ENCODE data around the gene GATAD2A.

GATAD2A gene

DNA sequence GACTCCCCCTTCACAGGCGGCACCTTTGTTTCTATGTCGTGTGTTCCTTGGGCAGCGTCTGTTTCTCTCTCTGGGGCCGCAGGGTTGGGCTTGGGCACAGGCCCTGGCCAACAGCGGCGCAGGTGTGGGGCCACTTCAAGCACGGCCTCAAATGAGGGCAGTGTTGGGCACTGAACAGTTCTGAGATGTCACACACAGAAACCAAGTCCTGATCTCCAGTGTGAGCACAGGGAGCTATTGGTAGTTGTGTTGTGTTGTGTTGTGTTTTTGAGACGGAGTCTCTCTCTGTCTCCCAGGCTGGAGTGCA is 42.7 kb downstream of the GATAD2A start:
- DNase-seq (no peak), ATAC-seq (ENCODE audit: insufficient read depth, low read depth) (no peak)
- Histone ChIP-seq H2AFZ (ENCODE audit: low read depth, low read length) (no peak overlapping the region), H3K4me3 (ENCODE audit: low read depth in 1 of 2, low read length in 2 of 2) (no peak overlapping the region), H4K20me1 (ENCODE audit: insufficient read depth, low read length) (peaks cover 95% of the 10 kb centered on the region), H3K9me3 (ENCODE audit: insufficient read depth, low read length, severe bottlenecking) (no peaks in the 10 kb centered on the region), H3K36me3 (ENCODE audit: insufficient read depth, low read length) (peaks cover 19% of the 10 kb centered on the region), H3K27me3 (ENCODE audit: insufficient read depth, low read length, poor library complexity) (no peaks in the 10 kb centered on the region), H3K4me2 (ENCODE audit: insufficient read depth, low read length) (no peak overlapping the region), H3K9ac (ENCODE audit: low read depth, low read length) (no peak overlapping the region), H3K79me2 (ENCODE audit: insufficient read depth, low read length) (peaks cover 100% of the 10 kb centered on the region), H3K27ac (ENCODE audit: low read length) (no peak overlapping the region), H3K4me1 (ENCODE audit: insufficient read depth, low read length) (peaks cover 4% of the 10 kb centered on the region; the same call in 1 of the 2 replicates)
- TF ChIP-seq, protein P1, sequence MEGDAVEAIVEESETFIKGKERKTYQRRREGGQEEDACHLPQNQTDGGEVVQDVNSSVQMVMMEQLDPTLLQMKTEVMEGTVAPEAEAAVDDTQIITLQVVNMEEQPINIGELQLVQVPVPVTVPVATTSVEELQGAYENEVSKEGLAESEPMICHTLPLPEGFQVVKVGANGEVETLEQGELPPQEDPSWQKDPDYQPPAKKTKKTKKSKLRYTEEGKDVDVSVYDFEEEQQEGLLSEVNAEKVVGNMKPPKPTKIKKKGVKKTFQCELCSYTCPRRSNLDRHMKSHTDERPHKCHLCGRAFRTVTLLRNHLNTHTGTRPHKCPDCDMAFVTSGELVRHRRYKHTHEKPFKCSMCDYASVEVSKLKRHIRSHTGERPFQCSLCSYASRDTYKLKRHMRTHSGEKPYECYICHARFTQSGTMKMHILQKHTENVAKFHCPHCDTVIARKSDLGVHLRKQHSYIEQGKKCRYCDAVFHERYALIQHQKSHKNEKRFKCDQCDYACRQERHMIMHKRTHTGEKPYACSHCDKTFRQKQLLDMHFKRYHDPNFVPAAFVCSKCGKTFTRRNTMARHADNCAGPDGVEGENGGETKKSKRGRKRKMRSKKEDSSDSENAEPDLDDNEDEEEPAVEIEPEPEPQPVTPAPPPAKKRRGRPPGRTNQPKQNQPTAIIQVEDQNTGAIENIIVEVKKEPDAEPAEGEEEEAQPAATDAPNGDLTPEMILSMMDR (IDR thresholded peaks at IDR 0.05; ENCODE audit: borderline replicate concordance, extremely low read depth, low read length, poor library complexity, severe bottlenecking), result no peak
- no peak for TF ChIP-seq EZH2 (IDR thresholded peaks at IDR 0.05; ENCODE audit: borderline replicate concordance, low read depth, low read length, severe bottlenecking)

DNA sequence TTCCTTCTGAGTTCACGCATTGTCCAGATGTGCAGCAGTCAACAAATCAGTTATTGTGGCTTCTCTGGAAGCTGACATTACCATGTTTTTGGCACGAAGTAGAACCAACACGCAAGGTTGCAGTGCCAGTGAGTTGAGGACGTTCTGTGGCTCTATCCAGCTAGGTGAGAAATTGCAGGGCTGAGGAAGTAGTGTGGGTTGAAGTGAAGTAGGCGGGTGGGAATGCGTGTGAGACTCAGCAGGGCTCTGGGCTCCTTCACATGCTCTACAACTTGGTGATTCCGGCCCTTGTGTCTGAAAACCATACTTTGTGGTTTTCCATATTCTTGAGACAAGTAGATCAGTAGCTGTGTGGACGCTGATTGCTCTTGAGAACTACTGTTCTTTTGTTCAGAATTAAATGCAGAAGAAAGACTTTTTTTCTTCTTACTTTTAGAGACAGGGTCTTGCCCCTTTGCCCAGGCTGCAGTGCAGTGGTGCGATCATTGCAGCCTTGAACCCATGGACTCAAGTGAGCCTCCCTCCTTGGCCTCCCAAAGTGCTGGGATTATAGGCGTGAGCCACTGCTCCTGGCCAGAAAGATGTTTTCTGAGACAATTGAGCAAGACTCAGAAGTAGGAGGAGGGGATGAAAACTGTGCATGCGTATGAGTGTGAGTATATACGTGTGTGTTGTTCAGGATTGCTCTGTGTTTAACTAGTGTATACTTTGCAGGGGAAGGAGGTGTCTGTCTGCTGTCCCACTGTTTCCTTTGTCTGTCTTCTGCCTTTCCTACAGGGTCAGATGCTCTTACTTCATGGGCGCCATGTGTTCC is 46.2 kb downstream of the GATAD2A start:
- Histone ChIP-seq H2AFZ (ENCODE audit: low read depth, low read length) (no peak overlapping the region), H3K4me1 (ENCODE audit: insufficient read depth, low read length) (no peaks in the 10 kb centered on the region), H3K27ac (ENCODE audit: low read length) (no peak overlapping the region), H3K79me2 (ENCODE audit: insufficient read depth, low read length) (peaks cover 99% of the 10 kb centered on the region), H3K9me3 (ENCODE audit: insufficient read depth, low read length, severe bottlenecking) (no peaks in the 10 kb centered on the region), H3K9ac (ENCODE audit: low read depth, low read length) (no peak overlapping the region), H4K20me1 (ENCODE audit: insufficient read depth, low read length) (peaks cover 85% of the 10 kb centered on the region), H3K4me3 (ENCODE audit: low read depth in 1 of 2, low read length in 2 of 2) (no peak overlapping the region), H3K36me3 (ENCODE audit: insufficient read depth, low read length) (peaks cover 10% of the 10 kb centered on the region), H3K4me2 (ENCODE audit: insufficient read depth, low read length) (no peak overlapping the region), H3K27me3 (ENCODE audit: insufficient read depth, low read length, poor library complexity) (no peaks in the 10 kb centered on the region)
- ATAC-seq (ENCODE audit: insufficient read depth, low read depth) (0 out of 3 replicates have a peak, but pooled peaks have one; percentile 35), DNase-seq (no peak)
- TF ChIP-seq EZH2 (IDR thresholded peaks at IDR 0.05; ENCODE audit: borderline replicate concordance, low read depth, low read length, severe bottlenecking), result no peak
- TF ChIP-seq, protein P1 (IDR thresholded peaks at IDR 0.05; ENCODE audit: borderline replicate concordance, extremely low read depth, low read length, poor library complexity, severe bottlenecking), result no peak

DNA sequence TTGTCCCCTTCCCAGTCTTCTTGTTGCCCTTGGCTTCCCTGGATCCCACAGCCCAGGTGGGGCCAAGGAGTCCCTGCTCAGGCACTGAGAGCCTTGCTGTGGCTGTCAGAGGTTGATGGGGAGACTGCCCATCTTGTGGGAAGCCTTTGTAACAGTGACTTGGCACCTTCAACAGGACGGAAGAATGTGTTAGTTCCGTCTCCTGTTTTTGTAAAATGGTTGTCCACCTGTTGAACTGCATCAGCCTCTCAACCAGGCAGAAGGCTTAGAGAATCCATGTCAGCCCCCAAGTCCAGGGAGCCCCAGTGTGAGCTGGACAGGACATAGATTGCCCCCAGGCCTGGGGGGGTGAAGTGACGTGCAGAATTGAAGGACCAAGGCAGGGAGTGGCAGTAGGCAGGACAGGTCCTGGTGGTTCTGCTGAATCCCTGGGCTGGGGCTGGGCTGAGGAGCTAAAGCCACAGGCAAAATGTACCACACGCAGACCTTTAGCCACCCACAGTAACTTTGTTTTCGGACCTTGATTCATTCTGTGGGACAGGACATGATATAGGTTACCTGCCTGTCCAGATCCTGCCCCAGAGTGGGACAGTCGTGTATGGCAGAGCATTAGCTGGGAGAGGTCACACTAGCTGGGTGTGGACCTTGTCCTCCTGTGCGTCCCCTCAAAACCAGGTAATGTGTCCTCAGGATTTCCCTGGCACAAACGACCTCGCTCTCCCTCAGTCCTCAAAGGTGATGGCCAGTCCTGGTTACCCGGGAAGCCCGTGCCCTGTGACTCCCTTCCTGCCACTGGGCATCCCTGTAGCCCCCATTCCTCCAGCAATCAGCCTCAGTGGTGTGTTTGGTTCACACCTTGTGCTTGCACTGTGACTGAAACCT is 47.0 kb downstream of the GATAD2A start:
- Histone ChIP-seq H3K4me3 (ENCODE audit: low read depth in 1 of 2, low read length in 2 of 2) (no peak overlapping the region), H3K27me3 (ENCODE audit: insufficient read depth, low read length, poor library complexity) (no peaks in the 10 kb centered on the region), H2AFZ (ENCODE audit: low read depth, low read length) (no peak overlapping the region), H3K9ac (ENCODE audit: low read depth, low read length) (no peak overlapping the region), H3K36me3 (ENCODE audit: insufficient read depth, low read length) (peaks cover 16% of the 10 kb centered on the region), H3K9me3 (ENCODE audit: insufficient read depth, low read length, severe bottlenecking) (no peaks in the 10 kb centered on the region), H3K4me1 (ENCODE audit: insufficient read depth, low read length) (no peaks in the 10 kb centered on the region), H3K79me2 (ENCODE audit: insufficient read depth, low read length) (peaks cover 98% of the 10 kb centered on the region), H4K20me1 (ENCODE audit: insufficient read depth, low read length) (peaks cover 84% of the 10 kb centered on the region), H3K27ac (ENCODE audit: low read length) (no peak overlapping the region), H3K4me2 (ENCODE audit: insufficient read depth, low read length) (no peak overlapping the region)
- DNase-seq (no peak), ATAC-seq (ENCODE audit: insufficient read depth, low read depth) (no peak)
- TF ChIP-seq, protein P1 (IDR thresholded peaks at IDR 0.05; ENCODE audit: borderline replicate concordance, extremely low read depth, low read length, poor library complexity, severe bottlenecking), result no peak
- no peak for TF ChIP-seq EZH2 (IDR thresholded peaks at IDR 0.05; ENCODE audit: borderline replicate concordance, low read depth, low read length, severe bottlenecking)

Data from DND-41 (cell line).